Measurements from ENCODE around the gene MTA3. TPM values are rescaled to one million over a fixed set of nuclear protein-coding genes. Genes with fewer than 3 reads are reported as not detected.

MTA3 gene
- total and polyA plus RNA-seq, 8 donors, result 16.8 to 28.1 (median 21.6) TPM

DNA sequence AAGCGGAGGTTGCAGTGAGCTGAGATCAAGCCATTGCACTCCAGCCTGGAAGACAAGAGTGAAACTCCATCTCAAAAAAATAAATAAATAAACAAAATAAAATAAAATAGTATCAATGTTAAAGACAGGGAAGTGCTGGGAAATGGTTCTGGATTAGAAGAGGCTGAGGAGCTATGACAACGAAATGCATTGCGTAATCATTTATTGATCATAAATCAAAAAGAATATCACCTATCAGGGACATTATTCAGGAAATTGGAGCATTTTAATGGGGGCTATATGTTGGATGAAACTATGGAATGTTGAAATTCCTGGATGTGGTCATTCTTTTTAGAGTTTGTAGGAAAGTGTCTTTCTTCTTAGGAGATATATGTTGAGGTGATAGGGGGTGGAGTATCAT, 30.9 kb upstream of the MTA3 start:
- Histone ChIP-seq H3K27ac (no peak overlapping the region), H3K36me3 (no peaks in the 10 kb centered on the region), H3K4me1 (no peaks in the 10 kb centered on the region), H3K4me3 (no peak overlapping the region), H3K9me3 (no peaks in the 10 kb centered on the region), H3K27me3 (no peaks in the 10 kb centered on the region)
- no peak for FAIRE-seq
- 82% methylated on average over 3 of the region's 3 CpGs for WGBS, 2 donors
- intact Hi-C loops (cut with DNase I), result no loop called here
- no peak for DNase-seq
- TF ChIP-seq, protein P1, sequence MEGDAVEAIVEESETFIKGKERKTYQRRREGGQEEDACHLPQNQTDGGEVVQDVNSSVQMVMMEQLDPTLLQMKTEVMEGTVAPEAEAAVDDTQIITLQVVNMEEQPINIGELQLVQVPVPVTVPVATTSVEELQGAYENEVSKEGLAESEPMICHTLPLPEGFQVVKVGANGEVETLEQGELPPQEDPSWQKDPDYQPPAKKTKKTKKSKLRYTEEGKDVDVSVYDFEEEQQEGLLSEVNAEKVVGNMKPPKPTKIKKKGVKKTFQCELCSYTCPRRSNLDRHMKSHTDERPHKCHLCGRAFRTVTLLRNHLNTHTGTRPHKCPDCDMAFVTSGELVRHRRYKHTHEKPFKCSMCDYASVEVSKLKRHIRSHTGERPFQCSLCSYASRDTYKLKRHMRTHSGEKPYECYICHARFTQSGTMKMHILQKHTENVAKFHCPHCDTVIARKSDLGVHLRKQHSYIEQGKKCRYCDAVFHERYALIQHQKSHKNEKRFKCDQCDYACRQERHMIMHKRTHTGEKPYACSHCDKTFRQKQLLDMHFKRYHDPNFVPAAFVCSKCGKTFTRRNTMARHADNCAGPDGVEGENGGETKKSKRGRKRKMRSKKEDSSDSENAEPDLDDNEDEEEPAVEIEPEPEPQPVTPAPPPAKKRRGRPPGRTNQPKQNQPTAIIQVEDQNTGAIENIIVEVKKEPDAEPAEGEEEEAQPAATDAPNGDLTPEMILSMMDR (IDR thresholded peaks at IDR 0.05), result no peak
- ATAC-seq, result no peak

GRCh38 chr2:42542871-42543270, 25.6 kb upstream of the MTA3 start:
- Histone ChIP-seq H3K9me3 (no peaks in the 10 kb centered on the region), H3K36me3 (no peaks in the 10 kb centered on the region), H3K4me3 (no peak overlapping the region), H3K27ac (no peak overlapping the region), H3K4me1 (no peaks in the 10 kb centered on the region), H3K27me3 (no peaks in the 10 kb centered on the region)
- WGBS, 2 donors, result 81 to 88% methylated on average over 4 of the region's 4 CpGs
- TF ChIP-seq, protein P1 (IDR thresholded peaks at IDR 0.05), result no peak
- intact Hi-C loops (cut with DNase I), result no loop called here
- DNase-seq, result no peak
- ATAC-seq, result no peak
- no peak for FAIRE-seq

GRCh38 chr2:42545023-42545721, 23.3 kb upstream of the MTA3 start:
- Histone ChIP-seq H3K27ac (no peak overlapping the region), H3K4me3 (no peak overlapping the region), H3K9me3 (no peaks in the 10 kb centered on the region), H3K4me1 (no peaks in the 10 kb centered on the region), H3K27me3 (no peaks in the 10 kb centered on the region), H3K36me3 (no peaks in the 10 kb centered on the region)
- TF ChIP-seq, protein P1 (IDR thresholded peaks at IDR 0.05), result no peak
- ATAC-seq (no peak), FAIRE-seq (no peak), DNase-seq (no peak)
- intact Hi-C loops (cut with DNase I), result no loop called here
- WGBS, 2 donors, result 86 to 89% methylated on average over 8 of the region's 8 CpGs

DNA sequence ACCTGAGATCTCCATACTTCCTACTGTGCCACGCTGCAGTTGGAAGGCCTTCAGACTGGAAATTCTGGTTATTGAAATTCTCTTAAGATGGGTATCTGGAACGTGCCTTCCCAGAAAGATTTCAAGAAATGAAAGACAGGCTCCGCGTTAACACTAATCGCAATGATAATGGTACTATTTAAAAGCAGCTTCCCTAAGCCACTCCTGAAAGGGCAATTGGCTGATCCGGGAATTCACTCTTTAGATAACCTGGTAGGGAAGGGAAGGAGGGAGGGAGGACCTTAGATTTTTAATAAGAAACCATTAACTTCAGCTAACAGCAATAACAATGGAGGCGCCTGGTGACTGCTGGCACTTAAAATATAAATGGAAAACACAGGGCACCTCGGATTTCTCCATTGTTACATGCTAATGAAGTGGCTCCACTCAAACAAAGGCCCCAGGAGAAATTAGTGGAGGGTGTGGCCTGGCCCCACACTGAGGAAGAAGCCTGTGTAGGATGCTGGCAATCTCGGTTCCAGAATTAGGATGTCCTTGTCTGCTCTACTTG, 22.5 kb upstream of the MTA3 start:
- DNase-seq (no peak), FAIRE-seq (no peak), ATAC-seq (no peak)
- no peaks in the 10 kb centered on the region for H3K36me3 ChIP-seq
- WGBS, 2 donors, result 56 to 57% methylated on average over 9 of the region's 9 CpGs
- no peaks in the 10 kb centered on the region for H3K9me3 ChIP-seq
- no peak overlapping the region for H3K27ac ChIP-seq
- H3K4me3 ChIP-seq, result no peak overlapping the region
- H3K27me3 ChIP-seq, result no peaks in the 10 kb centered on the region
- H3K4me1 ChIP-seq, result no peaks in the 10 kb centered on the region
- intact Hi-C loops (cut with DNase I), result no loop called here
- TF ChIP-seq, protein P1 (IDR thresholded peaks at IDR 0.05), result no peak

DNA sequence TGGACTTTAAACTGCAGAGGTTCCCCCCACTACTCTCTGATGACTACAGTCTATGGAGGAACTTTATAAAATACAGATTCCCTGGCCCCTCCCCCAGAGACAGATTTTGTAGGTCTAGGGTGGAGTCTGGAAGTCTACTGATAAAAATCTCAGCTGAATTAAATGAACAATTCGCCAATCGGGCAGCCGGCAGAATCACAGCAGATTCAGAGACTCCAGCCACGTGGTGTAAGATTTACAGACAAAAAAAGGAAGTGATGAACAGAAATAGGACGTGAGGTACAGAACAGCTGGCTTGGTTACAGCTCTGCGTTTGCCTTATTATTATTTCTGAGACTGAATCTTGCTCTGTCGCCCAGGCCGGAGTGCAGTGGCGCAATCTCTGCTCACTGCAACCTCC, 21.4 kb upstream of the MTA3 start:
- Histone ChIP-seq H3K36me3 (no peaks in the 10 kb centered on the region), H3K9me3 (no peaks in the 10 kb centered on the region), H3K4me3 (no peak overlapping the region), H3K27me3 (no peaks in the 10 kb centered on the region), H3K27ac (no peak overlapping the region), H3K4me1 (no peaks in the 10 kb centered on the region)
- 81% methylated on average over 9 of the region's 9 CpGs for WGBS, 2 donors
- intact Hi-C loops (cut with DNase I), result no loop called here
- ATAC-seq (no peak), DNase-seq (no peak), FAIRE-seq (no peak)
- TF ChIP-seq, protein P1 (IDR thresholded peaks at IDR 0.05), result no peak
